ENCODE measurements around the gene TENM4.

TENM4 gene

GRCh38 chr11:79440571-79441460 lies at the start of gene TENM4:
TSS of gene TENM4 (minus strand) at chr11:79441030. CDS start at chr11:79069944, 371,086 bp downstream.
- ATAC-seq, result peak; percentile 37
- peak; percentile 17 for DNase-seq

GRCh38 chr11:79488286-79488685 lies 47.5 kb upstream of the TENM4 start:
- DNase-seq (no peak), ATAC-seq (no peak)

DNA sequence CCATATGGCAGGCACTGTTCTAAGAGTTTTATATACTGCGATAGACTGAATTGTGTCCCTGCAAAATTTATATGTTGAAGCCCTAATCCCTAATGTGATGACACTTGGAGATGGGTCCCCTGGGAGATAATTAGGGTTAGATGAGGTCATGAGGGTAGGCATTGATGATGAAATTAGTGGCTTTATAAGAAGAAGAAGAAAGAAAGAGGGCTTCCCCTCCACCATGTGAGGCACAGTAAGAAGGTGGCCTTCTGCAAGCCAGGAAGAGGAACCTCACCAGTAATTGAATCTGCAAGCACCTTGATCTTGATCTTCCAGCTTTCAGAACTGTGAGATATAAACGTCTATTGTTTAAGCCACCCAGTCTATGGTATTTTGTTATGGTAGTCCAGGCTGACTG lies 46.6 kb upstream of the TENM4 start:
- DNase-seq, result no peak
- no peak for ATAC-seq

DNA sequence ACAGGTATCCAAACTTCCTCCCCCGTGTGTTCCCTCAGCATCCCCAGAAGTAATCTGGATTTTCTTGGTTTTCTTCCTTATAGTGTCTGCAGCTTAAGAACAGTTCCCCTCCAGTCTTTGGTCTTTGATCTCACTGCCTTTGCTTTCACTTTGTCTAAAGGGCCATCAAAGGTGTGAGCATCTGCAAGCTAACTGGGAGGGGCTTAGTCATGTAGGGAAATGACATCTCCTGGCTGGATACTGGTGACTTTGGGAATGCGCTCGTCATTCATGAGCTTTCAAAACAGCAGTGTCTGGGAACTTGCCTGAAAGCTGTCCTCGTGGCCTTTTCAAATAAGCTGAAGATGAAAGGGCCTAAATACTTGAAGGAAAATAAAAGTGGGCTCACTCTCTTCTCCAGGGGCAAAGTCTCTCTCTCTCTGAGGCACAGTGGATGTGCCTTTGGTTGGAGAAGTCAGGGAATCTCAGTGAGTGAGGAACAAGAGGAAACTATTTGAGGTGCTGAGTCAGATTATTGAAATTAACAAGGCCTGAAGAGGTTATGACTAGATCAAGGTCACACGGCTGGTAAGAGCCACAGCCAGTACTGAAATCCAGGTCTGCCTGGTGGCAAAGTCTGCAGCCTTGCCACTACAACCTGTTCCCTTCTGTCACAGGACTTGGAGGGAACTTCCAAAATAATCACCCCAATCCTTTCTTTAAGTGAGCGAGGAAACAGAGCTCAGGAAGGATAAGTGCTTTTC lies 45.6 kb upstream of the TENM4 start:
- DNase-seq (no peak), ATAC-seq (no peak)

DNA sequence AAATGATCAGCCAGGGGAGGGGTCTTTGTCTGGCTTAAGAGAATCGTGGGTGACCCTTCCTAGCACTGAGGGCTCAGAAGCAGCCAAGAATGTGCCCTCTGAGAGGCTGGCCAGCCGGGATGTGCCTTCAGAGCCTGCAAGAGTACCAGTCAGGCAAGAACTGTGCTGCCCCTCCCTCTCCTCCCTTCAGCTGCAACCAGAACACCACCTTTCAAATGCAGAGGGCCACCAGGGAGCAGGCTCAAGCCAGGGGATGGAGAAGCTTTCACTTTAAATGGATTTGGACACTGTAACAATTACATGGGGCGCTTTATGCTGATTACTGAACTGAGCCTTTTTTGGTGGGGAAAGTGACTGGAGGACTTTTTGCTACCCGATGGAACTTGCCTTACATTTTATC lies 44.9 kb upstream of the TENM4 start:
- ATAC-seq (no peak), DNase-seq (no peak)

DNA sequence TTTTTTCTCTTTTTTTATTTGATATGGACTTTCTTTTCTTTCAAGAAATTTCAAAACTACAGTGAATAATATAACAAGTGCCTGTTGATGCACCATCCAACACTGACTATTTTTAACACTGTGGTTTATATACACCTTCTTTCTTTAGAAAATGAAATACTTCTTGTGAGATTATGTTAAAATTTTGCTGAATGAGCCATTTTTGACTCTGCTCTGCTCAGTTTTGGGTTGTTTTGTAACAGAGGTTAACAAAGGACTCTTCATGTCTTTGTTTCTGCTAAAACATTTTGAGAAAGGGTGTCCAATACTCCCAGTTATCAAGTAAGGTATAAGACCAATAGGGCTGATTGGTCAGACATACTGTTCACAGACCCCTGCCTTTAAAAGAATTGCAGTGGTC lies 44.0 kb upstream of the TENM4 start:
- ATAC-seq (no peak), DNase-seq (no peak)

- ATAC-seq, result peak; percentile 40
- DNase-seq, result no peak
These were observed 42.0 kb upstream of the TENM4 start for GRCh38 chr11:79482800-79483199.

DNA sequence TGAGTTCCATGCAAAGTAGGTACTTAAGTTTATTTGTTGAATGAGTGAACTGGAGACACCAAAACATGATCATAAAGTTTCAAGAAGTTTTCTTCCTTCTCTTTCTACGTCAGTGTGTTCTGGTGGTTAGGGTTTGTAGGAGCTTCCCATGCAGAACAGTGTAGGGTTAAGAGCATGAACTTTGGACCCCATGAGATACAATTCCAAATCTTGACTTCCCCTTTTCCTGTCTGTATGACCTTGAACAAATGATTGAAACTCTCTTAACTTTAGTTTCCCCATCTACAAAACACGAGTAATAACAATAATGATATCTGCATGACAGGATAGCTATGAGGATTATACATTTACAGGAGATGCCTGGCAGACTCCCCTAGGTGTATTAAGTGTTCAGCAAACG lies 41.0 kb upstream of the TENM4 start:
- no peak for ATAC-seq
- no peak for DNase-seq

DNA sequence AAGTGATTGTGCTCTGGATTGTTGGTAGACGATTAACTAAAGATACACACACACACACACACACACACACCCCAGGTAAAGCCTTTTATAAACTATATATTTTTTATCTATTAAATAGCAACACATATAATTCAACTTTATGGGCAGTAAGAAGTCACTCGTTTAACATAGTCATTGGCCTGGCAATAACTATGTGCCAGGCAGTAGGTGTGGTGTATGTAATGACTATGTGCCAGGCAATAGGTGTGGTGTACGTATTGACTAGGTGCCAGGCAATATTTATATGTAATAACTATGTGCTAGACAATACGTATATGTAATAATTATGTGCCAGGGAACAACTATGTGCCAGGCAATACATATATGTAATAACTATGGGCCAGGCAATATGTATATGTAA lies 40.0 kb upstream of the TENM4 start:
- ATAC-seq (no peak), DNase-seq (no peak)

DNA sequence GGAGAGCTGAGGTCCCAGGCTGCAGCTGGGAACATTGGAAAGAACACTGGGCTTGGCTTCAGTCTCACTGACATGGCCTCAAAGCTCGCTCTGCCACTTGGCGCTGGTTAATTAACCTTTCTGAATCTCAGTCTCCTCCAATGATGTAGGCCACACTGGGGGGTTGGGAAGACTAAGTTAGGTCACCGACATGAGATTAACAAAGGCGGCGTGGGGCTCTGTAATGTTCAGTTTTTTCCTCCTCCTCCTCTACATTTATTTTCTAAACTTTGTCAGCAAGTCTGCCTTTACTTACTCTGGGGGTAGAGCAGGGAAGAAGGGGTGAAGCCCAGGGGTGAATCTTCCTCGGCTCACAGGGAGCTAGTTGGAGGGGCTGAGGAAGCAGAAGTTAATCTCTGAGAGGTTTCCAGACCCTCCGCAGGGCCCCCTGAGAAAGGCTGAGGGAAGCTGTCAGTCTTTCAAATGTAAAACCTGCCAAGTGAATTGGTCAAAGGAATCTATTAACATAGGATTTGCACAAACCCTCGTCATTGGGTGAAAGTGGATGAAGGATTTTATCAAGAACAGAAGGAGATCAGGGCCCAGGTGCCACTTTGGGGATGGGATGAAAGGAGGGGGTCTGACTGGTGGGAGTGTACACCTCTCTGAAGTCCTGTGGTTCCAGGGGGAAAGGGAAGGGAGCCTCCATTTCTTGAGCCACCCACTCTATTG lies 32.1 kb upstream of the TENM4 start:
- no peak for DNase-seq
- ATAC-seq, result no peak

DNA sequence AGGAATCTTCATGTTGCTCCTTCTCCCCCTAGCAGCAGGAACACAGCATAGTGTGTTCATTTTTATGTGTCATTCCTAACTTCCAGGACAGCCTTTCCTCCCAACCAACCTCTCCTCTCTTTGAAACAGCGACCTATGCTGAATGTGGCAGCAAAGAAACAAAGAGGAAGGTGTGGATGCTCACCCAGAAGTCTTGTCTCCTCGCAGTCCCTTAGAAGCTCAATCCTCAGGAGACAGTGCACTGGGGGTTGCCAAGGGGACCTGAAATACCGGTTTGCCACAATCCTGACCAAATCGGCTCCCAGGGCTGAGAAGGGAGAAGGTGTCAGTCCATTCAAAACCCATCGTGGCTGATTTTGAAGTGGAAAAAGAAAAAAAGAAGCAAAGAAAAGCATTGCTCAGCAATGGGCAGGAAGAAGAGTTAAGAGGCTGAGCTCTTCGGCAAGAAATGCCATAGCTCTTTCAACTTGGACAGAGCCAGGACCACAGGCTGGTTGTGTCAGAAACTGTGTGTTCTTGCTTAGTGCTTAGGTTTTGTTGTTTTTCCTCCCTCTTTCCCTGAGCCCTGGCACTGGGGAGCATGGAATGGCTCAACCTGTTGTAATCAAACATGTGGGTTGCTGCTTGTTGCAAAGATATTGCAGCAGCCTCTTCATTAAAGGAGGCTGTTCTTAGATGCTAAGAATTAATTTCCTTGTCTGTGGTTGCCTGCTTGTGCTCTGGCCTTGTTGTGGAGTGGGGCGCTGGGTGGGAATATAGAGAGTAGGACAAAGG lies 30.4 kb upstream of the TENM4 start:
- ATAC-seq (no peak), DNase-seq (no peak)

DNA sequence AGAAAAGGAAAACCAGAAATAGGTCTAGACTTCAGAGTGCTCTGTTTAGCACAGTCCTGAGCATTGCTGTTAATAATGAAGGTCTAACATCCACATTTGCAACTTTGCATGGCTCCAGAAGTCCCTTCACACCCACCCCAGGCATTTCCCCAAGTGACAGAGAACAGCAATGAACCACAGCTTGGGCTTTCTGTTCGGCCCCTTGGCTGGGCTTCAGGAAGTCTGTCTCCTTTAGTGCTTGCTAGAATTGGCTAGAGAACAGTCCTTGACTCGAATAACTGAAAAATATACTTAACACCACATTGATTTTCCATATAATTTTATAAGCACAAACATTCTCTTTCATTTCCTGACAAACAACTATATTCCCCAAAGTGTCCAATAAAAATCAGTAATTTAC lies 29.3 kb upstream of the TENM4 start:
- ATAC-seq (no peak), DNase-seq (no peak)

DNA sequence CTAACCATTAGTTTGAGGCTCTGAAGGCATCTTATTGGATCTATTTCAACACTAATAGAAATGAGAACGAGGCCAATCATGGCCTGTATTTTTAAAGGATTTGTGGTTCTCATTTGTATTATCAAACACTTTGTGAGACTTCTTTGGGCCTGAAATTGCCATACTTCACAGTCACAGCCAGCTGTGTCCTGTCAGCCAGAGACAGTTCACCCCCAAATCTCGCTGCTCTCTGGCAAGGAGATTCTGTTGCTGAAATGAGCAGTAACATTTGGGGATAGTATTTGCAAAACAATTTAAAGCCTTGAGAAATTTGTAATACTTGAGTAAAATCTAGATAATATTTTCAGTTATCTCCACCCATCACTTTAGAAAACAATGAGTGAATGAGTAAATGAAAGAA lies 26.9 kb upstream of the TENM4 start:
- ATAC-seq, result no peak
- DNase-seq, result no peak

DNA sequence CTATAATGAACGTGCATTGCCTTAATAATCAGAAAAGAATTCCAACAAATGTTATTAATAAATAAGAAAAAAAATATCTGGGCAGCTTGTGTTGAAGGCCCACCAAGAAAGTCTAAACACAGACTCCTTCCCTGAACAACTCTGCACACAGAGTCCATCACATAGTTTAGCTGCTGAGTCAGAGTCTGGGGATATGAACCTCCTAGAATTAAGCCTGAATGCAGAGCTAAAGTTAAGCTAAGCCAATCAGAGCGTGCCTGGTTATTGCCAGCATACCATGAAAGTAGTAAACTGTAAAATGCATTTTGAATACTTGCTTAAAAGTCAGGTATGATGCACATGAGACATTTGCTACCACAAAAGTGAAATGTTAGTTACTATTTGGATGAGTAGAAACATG lies 25.6 kb upstream of the TENM4 start:
- no peak for DNase-seq
- no peak for ATAC-seq

DNA sequence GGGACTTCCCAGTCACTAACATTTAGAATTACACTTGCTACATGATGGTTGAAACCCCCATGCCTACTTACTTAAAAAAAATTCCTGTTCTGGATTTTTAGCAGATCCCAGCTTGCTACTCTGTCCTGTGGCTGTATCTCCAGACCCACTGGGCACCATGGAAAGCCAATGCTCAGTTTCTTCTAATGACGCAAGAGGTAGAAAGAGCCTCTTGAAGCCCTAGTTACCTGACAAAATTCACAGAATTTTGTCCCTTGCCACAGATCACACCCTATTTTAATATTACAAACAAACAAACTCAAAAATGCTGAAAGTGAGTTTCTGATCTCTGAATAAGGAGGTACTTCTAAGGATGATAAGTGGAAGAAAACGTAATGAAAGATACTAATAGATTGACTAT lies 24.3 kb upstream of the TENM4 start:
- ATAC-seq (no peak), DNase-seq (no peak)

- no peak for DNase-seq
- ATAC-seq, result no peak
These were observed 21.1 kb upstream of the TENM4 start for GRCh38 chr11:79461666-79462645.

DNA sequence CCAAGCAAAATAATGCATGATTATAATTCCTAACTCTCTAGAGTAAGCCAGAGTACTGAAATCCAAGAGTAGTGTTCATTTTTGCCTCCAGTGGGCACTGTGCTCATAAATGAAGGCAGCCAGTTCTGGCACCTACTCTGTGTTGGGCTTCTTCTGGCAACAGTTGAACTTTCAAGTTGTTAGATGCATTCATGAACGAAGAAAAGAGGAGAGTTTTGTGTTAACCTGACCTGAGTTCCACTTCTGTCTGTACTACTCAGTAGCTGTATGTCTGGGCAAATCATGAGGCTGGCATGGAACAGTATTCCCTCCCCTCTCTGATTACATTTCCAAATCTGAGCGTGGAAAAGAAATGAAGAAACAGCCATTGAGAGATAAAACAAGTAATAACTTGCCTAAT lies 20.3 kb upstream of the TENM4 start:
- DNase-seq (no peak), ATAC-seq (no peak)

GRCh38 chr11:79458709-79459108 lies 17.9 kb upstream of the TENM4 start:
- no peak for ATAC-seq
- DNase-seq, result no peak

- no peak for DNase-seq
- no peak for ATAC-seq
These were observed 15.7 kb upstream of the TENM4 start for GRCh38 chr11:79456501-79456900.

DNA sequence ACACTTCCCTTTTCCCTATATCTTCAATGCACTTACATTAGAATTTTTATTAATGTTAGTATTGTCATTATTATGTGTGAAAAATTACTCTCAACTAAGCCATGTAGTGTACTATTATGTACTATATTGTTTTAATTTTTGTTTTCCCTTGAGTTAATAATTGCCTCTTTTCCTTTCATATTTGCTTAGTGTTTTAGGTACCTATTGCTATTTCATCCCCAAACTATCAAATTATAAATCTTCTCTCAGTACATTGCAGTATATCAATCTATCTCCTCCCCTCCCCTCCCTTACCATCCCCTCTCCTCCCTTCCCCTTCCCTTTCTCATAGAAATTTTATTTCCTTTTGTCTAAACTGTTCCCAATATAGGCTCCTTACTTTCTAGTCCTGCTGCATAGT lies 12.8 kb upstream of the TENM4 start:
- DNase-seq, result no peak

GRCh38 chr11:79449040-79449439 lies 8.2 kb upstream of the TENM4 start:
- DNase-seq (no peak), ATAC-seq (no peak)

More for the DNA sequence above, 12.8 kb upstream of the TENM4 start:
- no peak for ATAC-seq
